ENCODE results near the gene P4HA2.

Gene P4HA2

GRCh38 chr5:132228241-132229035 is 785 bp upstream of the P4HA2 start:
- Histone ChIP-seq H3K36me3 (ENCODE audit: control insufficient read depth, insufficient read depth, low read length) (no peaks in the 10 kb centered on the region), H3K9ac (ENCODE audit: low read length) (peak overlapping the region; percentile 55), H3K4me3 (ENCODE audit: low read depth, low read length) (peak overlapping the region; percentile 70), H3K27me3 (ENCODE audit: control insufficient read depth, insufficient read depth, low read length) (peaks cover 43% of the 10 kb centered on the region), H3K9me3 (ENCODE audit: control insufficient read depth, insufficient read depth, low read depth, low read length) (no peaks in the 10 kb centered on the region), H3K4me1 (ENCODE audit: control insufficient read depth, insufficient read depth, low read length) (peaks cover 12% of the 10 kb centered on the region; the same call in 1 of the 2 replicates), H3K27ac (ENCODE audit: low read depth, low read length) (no peak overlapping the region)

GRCh38 chr5:132227235-132227484 is 493 bp downstream of the P4HA2 start:
- Histone ChIP-seq H3K4me1 (ENCODE audit: control insufficient read depth, insufficient read depth, low read length) (peaks cover 12% of the 10 kb centered on the region; the same call in 1 of the 2 replicates), H3K27ac (ENCODE audit: low read depth, low read length) (no peak overlapping the region), H3K4me3 (ENCODE audit: low read depth, low read length) (peak overlapping the region; percentile 70), H3K9me3 (ENCODE audit: control insufficient read depth, insufficient read depth, low read depth, low read length) (no peaks in the 10 kb centered on the region), H3K36me3 (ENCODE audit: control insufficient read depth, insufficient read depth, low read length) (no peaks in the 10 kb centered on the region), H3K27me3 (ENCODE audit: control insufficient read depth, insufficient read depth, low read length) (peaks cover 43% of the 10 kb centered on the region), H3K9ac (ENCODE audit: low read length) (peak overlapping the region; percentile 55)

- H3K27ac ChIP-seq (ENCODE audit: low read depth, low read length), result no peak overlapping the region
- no peak overlapping the region for H3K9ac ChIP-seq (ENCODE audit: low read length)
- peaks cover 12% of the 10 kb centered on the region; the same call in 1 of the 2 replicates for H3K4me1 ChIP-seq (ENCODE audit: control insufficient read depth, insufficient read depth, low read length)
- no peaks in the 10 kb centered on the region for H3K9me3 ChIP-seq (ENCODE audit: control insufficient read depth, insufficient read depth, low read depth, low read length)
- no peaks in the 10 kb centered on the region for H3K36me3 ChIP-seq (ENCODE audit: control insufficient read depth, insufficient read depth, low read length)
- peak overlapping the region; percentile 70 for H3K4me3 ChIP-seq (ENCODE audit: low read depth, low read length)
- H3K27me3 ChIP-seq (ENCODE audit: control insufficient read depth, insufficient read depth, low read length), result peaks cover 43% of the 10 kb centered on the region
Measured at GRCh38 chr5:132226516-132227234, 978 bp downstream of the P4HA2 start.

GRCh38 chr5:132225165-132226032 is 2.3 kb downstream of the P4HA2 start:
- no peak overlapping the region for H3K4me3 ChIP-seq (ENCODE audit: low read depth, low read length)
- H3K9me3 ChIP-seq (ENCODE audit: control insufficient read depth, insufficient read depth, low read depth, low read length), result no peaks in the 10 kb centered on the region
- H3K9ac ChIP-seq (ENCODE audit: low read length), result no peak overlapping the region
- H3K4me1 ChIP-seq (ENCODE audit: control insufficient read depth, insufficient read depth, low read length), result peaks cover 12% of the 10 kb centered on the region; the same call in 1 of the 2 replicates
- H3K27me3 ChIP-seq (ENCODE audit: control insufficient read depth, insufficient read depth, low read length), result peaks cover 43% of the 10 kb centered on the region
- H3K27ac ChIP-seq (ENCODE audit: low read depth, low read length), result no peak overlapping the region
- H3K36me3 ChIP-seq (ENCODE audit: control insufficient read depth, insufficient read depth, low read length), result no peaks in the 10 kb centered on the region

GRCh38 chr5:132224716-132225115 is 2.9 kb downstream of the P4HA2 start:
- Histone ChIP-seq H3K9ac (ENCODE audit: low read length) (no peak overlapping the region), H3K27me3 (ENCODE audit: control insufficient read depth, insufficient read depth, low read length) (peaks cover 39% of the 10 kb centered on the region), H3K9me3 (ENCODE audit: control insufficient read depth, insufficient read depth, low read depth, low read length) (no peaks in the 10 kb centered on the region), H3K4me1 (ENCODE audit: control insufficient read depth, insufficient read depth, low read length) (peaks cover 12% of the 10 kb centered on the region; the same call in 1 of the 2 replicates), H3K36me3 (ENCODE audit: control insufficient read depth, insufficient read depth, low read length) (no peaks in the 10 kb centered on the region), H3K27ac (ENCODE audit: low read depth, low read length) (no peak overlapping the region), H3K4me3 (ENCODE audit: low read depth, low read length) (no peak overlapping the region)

GRCh38 chr5:132223861-132224260 is 3.8 kb downstream of the P4HA2 start:
- Histone ChIP-seq H3K9ac (ENCODE audit: low read length) (no peak overlapping the region), H3K36me3 (ENCODE audit: control insufficient read depth, insufficient read depth, low read length) (no peaks in the 10 kb centered on the region), H3K4me1 (ENCODE audit: control insufficient read depth, insufficient read depth, low read length) (peaks cover 12% of the 10 kb centered on the region; the same call in 1 of the 2 replicates), H3K4me3 (ENCODE audit: low read depth, low read length) (no peak overlapping the region), H3K27me3 (ENCODE audit: control insufficient read depth, insufficient read depth, low read length) (peaks cover 30% of the 10 kb centered on the region), H3K27ac (ENCODE audit: low read depth, low read length) (no peak overlapping the region), H3K9me3 (ENCODE audit: control insufficient read depth, insufficient read depth, low read depth, low read length) (no peaks in the 10 kb centered on the region)

- H3K27ac ChIP-seq (ENCODE audit: low read depth, low read length), result no peak overlapping the region
- H3K4me3 ChIP-seq (ENCODE audit: low read depth, low read length), result no peak overlapping the region
- no peaks in the 10 kb centered on the region for H3K36me3 ChIP-seq (ENCODE audit: control insufficient read depth, insufficient read depth, low read length)
- no peaks in the 10 kb centered on the region for H3K9me3 ChIP-seq (ENCODE audit: control insufficient read depth, insufficient read depth, low read depth, low read length)
- H3K9ac ChIP-seq (ENCODE audit: low read length), result no peak overlapping the region
- peaks cover 9% of the 10 kb centered on the region; the same call in 1 of the 2 replicates for H3K4me1 ChIP-seq (ENCODE audit: control insufficient read depth, insufficient read depth, low read length)
- peaks cover 26% of the 10 kb centered on the region for H3K27me3 ChIP-seq (ENCODE audit: control insufficient read depth, insufficient read depth, low read length)
Measured at GRCh38 chr5:132222649-132223038, 5.0 kb downstream of the P4HA2 start.

GRCh38 chr5:132221781-132222648 is 5.6 kb downstream of the P4HA2 start:
- Histone ChIP-seq H3K9ac (ENCODE audit: low read length) (no peak overlapping the region), H3K4me3 (ENCODE audit: low read depth, low read length) (no peak overlapping the region), H3K27me3 (ENCODE audit: control insufficient read depth, insufficient read depth, low read length) (peaks cover 22% of the 10 kb centered on the region), H3K4me1 (ENCODE audit: control insufficient read depth, insufficient read depth, low read length) (peaks cover 9% of the 10 kb centered on the region; the same call in 1 of the 2 replicates), H3K36me3 (ENCODE audit: control insufficient read depth, insufficient read depth, low read length) (no peaks in the 10 kb centered on the region), H3K9me3 (ENCODE audit: control insufficient read depth, insufficient read depth, low read depth, low read length) (no peaks in the 10 kb centered on the region), H3K27ac (ENCODE audit: low read depth, low read length) (no peak overlapping the region)

- Histone ChIP-seq H3K4me3 (ENCODE audit: low read depth, low read length) (no peak overlapping the region), H3K9ac (ENCODE audit: low read length) (no peak overlapping the region)
Measured at GRCh38 chr5:132220491-132220890, 7.2 kb downstream of the P4HA2 start.

GRCh38 chr5:132219981-132220380 is 7.7 kb downstream of the P4HA2 start:
- no peak overlapping the region for H3K27ac ChIP-seq (ENCODE audit: low read depth, low read length)
- peaks cover 1% of the 10 kb centered on the region; the same call in 1 of the 2 replicates for H3K4me1 ChIP-seq (ENCODE audit: control insufficient read depth, insufficient read depth, low read length)
- peaks cover 3% of the 10 kb centered on the region; the same call in 1 of the 2 replicates for H3K27me3 ChIP-seq (ENCODE audit: control insufficient read depth, insufficient read depth, low read length)
- no peak overlapping the region for H3K4me3 ChIP-seq (ENCODE audit: low read depth, low read length)
- H3K9me3 ChIP-seq (ENCODE audit: control insufficient read depth, insufficient read depth, low read depth, low read length), result no peaks in the 10 kb centered on the region
- no peak overlapping the region for H3K9ac ChIP-seq (ENCODE audit: low read length)
- no peaks in the 10 kb centered on the region for H3K36me3 ChIP-seq (ENCODE audit: control insufficient read depth, insufficient read depth, low read length)

More at GRCh38 chr5:132220491-132220890, 7.2 kb downstream of the P4HA2 start:
- Histone ChIP-seq H3K27ac (ENCODE audit: low read depth, low read length) (no peak overlapping the region), H3K9me3 (ENCODE audit: control insufficient read depth, insufficient read depth, low read depth, low read length) (no peaks in the 10 kb centered on the region), H3K36me3 (ENCODE audit: control insufficient read depth, insufficient read depth, low read length) (no peaks in the 10 kb centered on the region), H3K27me3 (ENCODE audit: control insufficient read depth, insufficient read depth, low read length) (peaks cover 7% of the 10 kb centered on the region; the same call in 1 of the 2 replicates), H3K4me1 (ENCODE audit: control insufficient read depth, insufficient read depth, low read length) (peaks cover 6% of the 10 kb centered on the region; the same call in 1 of the 2 replicates)

All from HUES6 (cell line).